DMS 273 (cell line): ENCODE data around the gene RAD9A.

Source experiments
- DNase-seq: peaks from one replicate; lab custom pipeline; 2025; ENCODE audit not compliant: unreplicated experiment; lab: John Stamatoyannopoulos, UW

RAD9A gene

GRCh38 chr11:67438158-67438902 is 46.5 kb downstream of the RAD9A start:
- no peak for DNase-seq

GRCh38 chr11:67439321-67440228 is 47.8 kb downstream of the RAD9A start:
- peak; percentile 66 for DNase-seq

GRCh38 chr11:67440229-67441097 is 48.7 kb downstream of the RAD9A start:
- no peak for DNase-seq

- peak; percentile 33 for DNase-seq
Measured at GRCh38 chr11:67441098-67441563, 49.3 kb downstream of the RAD9A start.

GRCh38 chr11:67441731-67442351 is 50.1 kb downstream of the RAD9A start:
- DNase-seq = no peak

- no peak for DNase-seq
Measured at GRCh38 chr11:67442504-67443404, 51.0 kb downstream of the RAD9A start.

GRCh38 chr11:67445515-67445914 is 53.7 kb downstream of the RAD9A start:
- DNase-seq = no peak
